SK-N-SH (cell line): ENCODE results near the gene CELF2.

ENCODE experiments used
- EP300 ChIP-seq, 2 experiments: IDR thresholded peaks; 2 replicates each; pipeline versions ENCODE4 v1.4.0 to v1.6.1; 2012; ENCODE audit warnings: borderline replicate concordance in 1 of 2, low read depth in 1 of 2, low read length in 1 of 2
- EZH2phosphoT487 ChIP-seq: fragments of 200-600 bp; sonication (generic); IDR thresholded peaks from 2 replicates; pipeline ENCODE4 v1.6.1; 2017; ENCODE audit warnings: low read depth, mixed run types, mild to moderate bottlenecking, antibody characterized with exemption, moderate library complexity, borderline replicate concordance
- GATA2 ChIP-seq: sonication (generic); formaldehyde crosslinking; IDR thresholded peaks from 2 replicates; pipeline ENCODE4 v1.5.0; 2020; ENCODE audit warnings: mild to moderate bottlenecking, missing genetic modification reagents
- POLR2AphosphoS5 ChIP-seq: IDR thresholded peaks from 2 replicates; pipeline ENCODE4 v1.6.1; 2012; ENCODE audit warnings: low read depth, low read length
- RAD21 ChIP-seq: IDR thresholded peaks from 2 replicates; pipeline ENCODE4 v1.6.1; 2012; ENCODE audit warnings: mild to moderate bottlenecking, low read length
- RFX5 ChIP-seq: IDR thresholded peaks from 2 replicates; pipeline ENCODE4 v1.6.1; 2012; ENCODE audit warnings: mild to moderate bottlenecking, improper control_type of control experiment, low read length
- SMC3 ChIP-seq: IDR thresholded peaks from 2 replicates; pipeline ENCODE4 v1.6.1; 2012; ENCODE audit warnings: low read depth, low read length, improper control_type of control experiment
- TEAD4 ChIP-seq: IDR thresholded peaks from 2 replicates; pipeline ENCODE4 v1.4.0; 2012; ENCODE audit warnings: mild to moderate bottlenecking, borderline replicate concordance; ENCODE audit not compliant: insufficient read depth
- YY1 ChIP-seq: IDR thresholded peaks from 2 replicates; pipeline ENCODE4 v1.4.0; 2012; ENCODE audit warnings: low read depth, mild to moderate bottlenecking
- TF ChIP-seq, protein P1 (sequence below): fragments of 200-600 bp; sonication (generic); IDR thresholded peaks from 2 replicates; pipeline ENCODE4 v1.6.1; 2017; ENCODE audit warnings: antibody characterized with exemption, mild to moderate bottlenecking, moderate library complexity
- TF ChIP-seq, protein P2 (sequence below): IDR thresholded peaks from 2 replicates; pipeline ENCODE4 v1.4.0; 2012; ENCODE audit warnings: low read depth
- TF ChIP-seq, protein P3 (sequence below): IDR thresholded peaks from 2 replicates; pipeline ENCODE4 v1.6.1; 2012; ENCODE audit warnings: mild to moderate bottlenecking, low read depth, low read length, moderate library complexity

DNA sequence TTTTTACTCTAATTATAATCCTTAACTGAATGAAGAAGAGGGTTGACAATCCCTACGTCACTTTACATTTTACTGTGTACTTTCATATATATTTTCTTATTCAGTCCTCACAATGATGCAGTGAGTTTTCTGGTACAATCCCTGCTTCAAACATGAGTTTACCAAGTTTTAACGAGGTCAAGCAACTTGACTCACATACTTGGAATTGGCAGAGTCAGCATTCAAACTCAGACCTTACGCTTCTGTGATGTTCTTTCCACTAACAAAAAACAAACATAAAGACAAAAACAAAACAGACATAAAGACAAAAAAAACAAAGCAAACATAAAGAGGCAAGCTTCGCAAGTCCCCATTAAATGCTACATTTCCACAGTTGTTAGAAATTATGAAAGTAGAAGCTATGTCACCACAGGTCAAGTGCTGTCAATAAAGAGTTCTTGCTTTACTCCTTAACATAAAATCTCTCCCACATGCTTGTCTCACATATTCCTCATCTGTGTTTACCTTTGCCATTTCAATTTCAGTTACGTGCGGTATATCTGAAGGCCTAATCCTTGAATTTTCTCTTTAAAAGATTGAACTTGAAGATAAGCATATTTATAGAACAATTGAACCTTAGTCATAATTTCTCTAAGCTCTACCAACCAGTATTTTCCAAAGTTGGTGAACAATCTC, 217.3 kb downstream of the CELF2 start:
- TF ChIP-seq, protein P1, sequence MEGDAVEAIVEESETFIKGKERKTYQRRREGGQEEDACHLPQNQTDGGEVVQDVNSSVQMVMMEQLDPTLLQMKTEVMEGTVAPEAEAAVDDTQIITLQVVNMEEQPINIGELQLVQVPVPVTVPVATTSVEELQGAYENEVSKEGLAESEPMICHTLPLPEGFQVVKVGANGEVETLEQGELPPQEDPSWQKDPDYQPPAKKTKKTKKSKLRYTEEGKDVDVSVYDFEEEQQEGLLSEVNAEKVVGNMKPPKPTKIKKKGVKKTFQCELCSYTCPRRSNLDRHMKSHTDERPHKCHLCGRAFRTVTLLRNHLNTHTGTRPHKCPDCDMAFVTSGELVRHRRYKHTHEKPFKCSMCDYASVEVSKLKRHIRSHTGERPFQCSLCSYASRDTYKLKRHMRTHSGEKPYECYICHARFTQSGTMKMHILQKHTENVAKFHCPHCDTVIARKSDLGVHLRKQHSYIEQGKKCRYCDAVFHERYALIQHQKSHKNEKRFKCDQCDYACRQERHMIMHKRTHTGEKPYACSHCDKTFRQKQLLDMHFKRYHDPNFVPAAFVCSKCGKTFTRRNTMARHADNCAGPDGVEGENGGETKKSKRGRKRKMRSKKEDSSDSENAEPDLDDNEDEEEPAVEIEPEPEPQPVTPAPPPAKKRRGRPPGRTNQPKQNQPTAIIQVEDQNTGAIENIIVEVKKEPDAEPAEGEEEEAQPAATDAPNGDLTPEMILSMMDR, result no peak
- TF ChIP-seq POLR2AphosphoS5, result no peak
- TF ChIP-seq, protein P2, sequence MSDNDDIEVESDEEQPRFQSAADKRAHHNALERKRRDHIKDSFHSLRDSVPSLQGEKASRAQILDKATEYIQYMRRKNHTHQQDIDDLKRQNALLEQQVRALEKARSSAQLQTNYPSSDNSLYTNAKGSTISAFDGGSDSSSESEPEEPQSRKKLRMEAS, result no peak
- no peak for TF ChIP-seq TEAD4
- TF ChIP-seq EP300 (IDR thresholded peaks at IDR 0.05; ENCODE audit: borderline replicate concordance in 1 of 2, low read depth in 1 of 2, low read length in 1 of 2), result no peak
- TF ChIP-seq GATA2 (CRISPR knock-in tag), result no peak
- no peak for TF ChIP-seq RAD21
- no peak for TF ChIP-seq YY1
- no peak for TF ChIP-seq SMC3
- TF ChIP-seq, protein P3, sequence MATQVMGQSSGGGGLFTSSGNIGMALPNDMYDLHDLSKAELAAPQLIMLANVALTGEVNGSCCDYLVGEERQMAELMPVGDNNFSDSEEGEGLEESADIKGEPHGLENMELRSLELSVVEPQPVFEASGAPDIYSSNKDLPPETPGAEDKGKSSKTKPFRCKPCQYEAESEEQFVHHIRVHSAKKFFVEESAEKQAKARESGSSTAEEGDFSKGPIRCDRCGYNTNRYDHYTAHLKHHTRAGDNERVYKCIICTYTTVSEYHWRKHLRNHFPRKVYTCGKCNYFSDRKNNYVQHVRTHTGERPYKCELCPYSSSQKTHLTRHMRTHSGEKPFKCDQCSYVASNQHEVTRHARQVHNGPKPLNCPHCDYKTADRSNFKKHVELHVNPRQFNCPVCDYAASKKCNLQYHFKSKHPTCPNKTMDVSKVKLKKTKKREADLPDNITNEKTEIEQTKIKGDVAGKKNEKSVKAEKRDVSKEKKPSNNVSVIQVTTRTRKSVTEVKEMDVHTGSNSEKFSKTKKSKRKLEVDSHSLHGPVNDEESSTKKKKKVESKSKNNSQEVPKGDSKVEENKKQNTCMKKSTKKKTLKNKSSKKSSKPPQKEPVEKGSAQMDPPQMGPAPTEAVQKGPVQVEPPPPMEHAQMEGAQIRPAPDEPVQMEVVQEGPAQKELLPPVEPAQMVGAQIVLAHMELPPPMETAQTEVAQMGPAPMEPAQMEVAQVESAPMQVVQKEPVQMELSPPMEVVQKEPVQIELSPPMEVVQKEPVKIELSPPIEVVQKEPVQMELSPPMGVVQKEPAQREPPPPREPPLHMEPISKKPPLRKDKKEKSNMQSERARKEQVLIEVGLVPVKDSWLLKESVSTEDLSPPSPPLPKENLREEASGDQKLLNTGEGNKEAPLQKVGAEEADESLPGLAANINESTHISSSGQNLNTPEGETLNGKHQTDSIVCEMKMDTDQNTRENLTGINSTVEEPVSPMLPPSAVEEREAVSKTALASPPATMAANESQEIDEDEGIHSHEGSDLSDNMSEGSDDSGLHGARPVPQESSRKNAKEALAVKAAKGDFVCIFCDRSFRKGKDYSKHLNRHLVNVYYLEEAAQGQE, result no peak
- TF ChIP-seq EZH2phosphoT487, result no peak
- TF ChIP-seq RFX5, result no peak
